Colonic mucosa (tissue), 4 donors: ENCODE results near the gene KLHDC8A. TPM values are rescaled to one million over a fixed set of nuclear protein-coding genes. Genes with fewer than 3 reads are reported as not detected.
"Not testable (repeated sequence)": the region's sequence is repeated elsewhere in the genome, so short reads cannot be mapped to it uniquely, and the experiment has no call there.

Source experiments
- DNase-seq: peaks from one replicate; pipeline ENCODE4 v3.0.0-alpha.2; 2020
- H3K27ac ChIP-seq: fragments of 200-600 bp; one replicate; pipeline ENCODE4 v1.8.0; 2021
- H3K27me3 ChIP-seq: fragments of 200-600 bp; one replicate; pipeline ENCODE4 v1.8.0; 2021
- H3K36me3 ChIP-seq: fragments of 200-600 bp; one replicate; pipeline ENCODE4 v1.8.0; 2021
- H3K4me1 ChIP-seq: fragments of 200-600 bp; one replicate; pipeline ENCODE4 v1.8.0; 2021; ENCODE audit warnings: mild to moderate bottlenecking
- H3K4me3 ChIP-seq: fragments of 200-600 bp; one replicate; pipeline ENCODE4 v1.8.0; 2021
- H3K9ac ChIP-seq, 2 donors: one replicate each; pipeline ENCODE4 v1.7.0; 2013; ENCODE audit warnings: control low read depth in 2 of 2, low read depth in 2 of 2, low read length in 2 of 2
- H3K9me3 ChIP-seq: fragments of 200-600 bp; one replicate; pipeline ENCODE4 v1.8.0; 2021
- intact Hi-C: fragments of 100-400 bp; cut with DNase I; formaldehyde crosslinking; loops from one replicate; pipeline ENCODE4 v1.14.1; 2022
- total RNA-seq, 2 donors: library from RNA; stranded (reverse); fragmentation: NEBNext Ultra II Directional in 1 of 2; extraction: Animal tissue kit (Norgen Biotek cat#: 25700) in 1 of 2; gene quantifications; one replicate each; pipeline ENCODE4 v1.2.1, GENCODE V29; 2021
- TF ChIP-seq, protein P1 (sequence below): fragments of 200-600 bp; IDR thresholded peaks from one replicate; pipeline ENCODE4 v1.8.0; 2022; ENCODE audit warnings: antibody characterized with exemption, mild to moderate bottlenecking
- donor health status: healthy.
- donor health status: DM: no; HTN: no; CAD: no.
- donor health status: DM: no; HTN: no; CAD: no.

The KLHDC8A gene, protein sequence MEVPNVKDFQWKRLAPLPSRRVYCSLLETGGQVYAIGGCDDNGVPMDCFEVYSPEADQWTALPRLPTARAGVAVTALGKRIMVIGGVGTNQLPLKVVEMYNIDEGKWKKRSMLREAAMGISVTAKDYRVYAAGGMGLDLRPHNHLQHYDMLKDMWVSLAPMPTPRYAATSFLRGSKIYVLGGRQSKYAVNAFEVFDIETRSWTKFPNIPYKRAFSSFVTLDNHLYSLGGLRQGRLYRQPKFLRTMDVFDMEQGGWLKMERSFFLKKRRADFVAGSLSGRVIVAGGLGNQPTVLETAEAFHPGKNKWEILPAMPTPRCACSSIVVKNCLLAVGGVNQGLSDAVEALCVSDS
- total RNA-seq = under 1 TPM; 0.44 to 0.58 TPM

DNA sequence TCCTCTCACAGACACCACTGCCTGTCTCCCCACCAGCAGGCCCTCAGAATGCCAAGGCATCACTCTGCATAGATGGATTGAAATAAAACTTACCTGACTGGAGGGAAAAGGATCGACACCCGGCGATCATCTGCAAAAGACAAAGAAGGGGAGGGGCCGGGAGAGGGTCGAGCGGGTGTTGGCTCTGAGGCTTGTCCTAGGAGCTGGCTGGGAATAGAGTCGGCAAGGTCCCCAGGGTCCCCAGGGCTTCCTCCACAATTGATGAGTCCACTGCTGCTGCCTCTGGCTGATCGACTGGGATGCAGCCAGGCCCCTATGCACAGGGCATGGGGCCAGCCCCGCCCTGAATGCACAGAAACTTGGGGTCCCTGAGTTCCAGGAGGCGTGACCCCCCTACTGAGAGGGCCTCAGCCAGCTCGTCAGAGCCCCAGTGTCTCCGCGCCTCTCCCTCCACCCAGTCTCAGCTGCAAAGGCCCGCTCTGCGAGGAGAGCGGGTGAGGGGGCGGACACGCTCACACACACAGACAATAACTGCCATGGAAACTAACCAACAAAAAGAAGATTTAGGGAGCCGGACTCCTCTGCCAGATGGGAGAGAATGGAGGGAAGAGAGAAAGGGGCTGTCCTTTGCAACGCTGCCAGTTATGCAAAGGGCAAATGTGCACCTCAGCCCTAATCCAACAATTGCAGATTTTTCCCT, at the start of gene KLHDC8A:
Gene KLHDC8A (minus strand): TSS at position 483 of the 700 bp plus-strand sequence. CDS start 13,318 bp downstream, outside the sequence.
- H3K4me3 ChIP-seq = no peak within 1 kb of the TSS
- TF ChIP-seq, protein P1, sequence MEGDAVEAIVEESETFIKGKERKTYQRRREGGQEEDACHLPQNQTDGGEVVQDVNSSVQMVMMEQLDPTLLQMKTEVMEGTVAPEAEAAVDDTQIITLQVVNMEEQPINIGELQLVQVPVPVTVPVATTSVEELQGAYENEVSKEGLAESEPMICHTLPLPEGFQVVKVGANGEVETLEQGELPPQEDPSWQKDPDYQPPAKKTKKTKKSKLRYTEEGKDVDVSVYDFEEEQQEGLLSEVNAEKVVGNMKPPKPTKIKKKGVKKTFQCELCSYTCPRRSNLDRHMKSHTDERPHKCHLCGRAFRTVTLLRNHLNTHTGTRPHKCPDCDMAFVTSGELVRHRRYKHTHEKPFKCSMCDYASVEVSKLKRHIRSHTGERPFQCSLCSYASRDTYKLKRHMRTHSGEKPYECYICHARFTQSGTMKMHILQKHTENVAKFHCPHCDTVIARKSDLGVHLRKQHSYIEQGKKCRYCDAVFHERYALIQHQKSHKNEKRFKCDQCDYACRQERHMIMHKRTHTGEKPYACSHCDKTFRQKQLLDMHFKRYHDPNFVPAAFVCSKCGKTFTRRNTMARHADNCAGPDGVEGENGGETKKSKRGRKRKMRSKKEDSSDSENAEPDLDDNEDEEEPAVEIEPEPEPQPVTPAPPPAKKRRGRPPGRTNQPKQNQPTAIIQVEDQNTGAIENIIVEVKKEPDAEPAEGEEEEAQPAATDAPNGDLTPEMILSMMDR = no peak
- H3K27ac ChIP-seq = no peak within 1 kb of the TSS
- no peaks in the 10 kb centered on the region for H3K4me1 ChIP-seq
- intact Hi-C loops = no loop called here
- no peak within 1 kb of the TSS for H3K9ac ChIP-seq
- DNase-seq = no peak
- H3K36me3 ChIP-seq = no peaks in the 10 kb centered on the region
- no peaks in the 10 kb centered on the region for H3K27me3 ChIP-seq
- H3K9me3 ChIP-seq = no peaks in the 10 kb centered on the region

DNA sequence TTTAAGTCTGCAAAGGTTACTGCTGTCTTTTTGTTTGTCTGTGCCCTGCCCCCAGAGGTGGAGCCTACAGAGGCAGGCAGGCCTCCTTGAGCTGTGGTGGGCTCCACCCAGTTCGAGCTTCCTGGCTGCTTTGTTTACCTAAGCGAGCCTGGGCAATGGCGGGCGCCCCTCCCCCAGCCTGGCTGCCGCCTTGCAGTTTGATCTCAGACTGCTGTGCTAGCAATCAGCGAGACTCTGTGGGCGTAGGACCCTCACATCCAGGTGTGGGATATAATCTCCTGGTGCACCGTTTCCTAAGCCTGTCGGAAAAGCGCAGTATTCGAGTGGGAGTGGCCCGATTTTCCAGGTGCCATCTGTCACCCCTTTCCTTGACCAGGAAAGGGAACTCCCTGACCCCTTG, 49.5 kb upstream of the KLHDC8A start:
- DNase-seq, H3K27ac ChIP-seq: not testable (repeated sequence)

DNA sequence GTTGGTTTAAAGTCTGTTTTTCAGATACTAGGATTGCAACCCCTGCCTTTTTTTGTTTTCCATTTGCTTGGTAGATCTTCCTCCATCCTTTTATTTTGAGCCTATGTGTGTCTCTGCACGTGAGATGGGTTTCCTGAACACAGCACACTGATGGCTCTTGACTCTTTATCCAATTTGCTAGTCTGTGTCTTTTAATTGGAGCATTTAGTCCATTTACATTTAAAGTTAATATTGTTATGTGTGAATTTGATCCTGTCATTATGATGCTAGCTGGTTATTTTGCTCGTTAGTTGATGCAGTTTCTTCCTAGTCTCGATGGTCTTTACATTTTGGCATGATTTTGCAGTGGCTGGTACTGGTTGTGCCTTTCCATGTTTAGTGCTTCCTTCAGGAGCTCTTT, 47.8 kb upstream of the KLHDC8A start:
- H3K36me3 ChIP-seq, H3K9me3 ChIP-seq, H3K9ac ChIP-seq, H3K27ac ChIP-seq, H3K4me1 ChIP-seq, DNase-seq, H3K27me3 ChIP-seq, intact Hi-C loops, H3K4me3 ChIP-seq: not testable (repeated sequence)

More for the DNA sequence above, 49.5 kb upstream of the KLHDC8A start:
- H3K4me1 ChIP-seq, intact Hi-C loops, H3K9me3 ChIP-seq, H3K9ac ChIP-seq, H3K4me3 ChIP-seq, H3K27me3 ChIP-seq, H3K36me3 ChIP-seq: not testable (repeated sequence)

DNA sequence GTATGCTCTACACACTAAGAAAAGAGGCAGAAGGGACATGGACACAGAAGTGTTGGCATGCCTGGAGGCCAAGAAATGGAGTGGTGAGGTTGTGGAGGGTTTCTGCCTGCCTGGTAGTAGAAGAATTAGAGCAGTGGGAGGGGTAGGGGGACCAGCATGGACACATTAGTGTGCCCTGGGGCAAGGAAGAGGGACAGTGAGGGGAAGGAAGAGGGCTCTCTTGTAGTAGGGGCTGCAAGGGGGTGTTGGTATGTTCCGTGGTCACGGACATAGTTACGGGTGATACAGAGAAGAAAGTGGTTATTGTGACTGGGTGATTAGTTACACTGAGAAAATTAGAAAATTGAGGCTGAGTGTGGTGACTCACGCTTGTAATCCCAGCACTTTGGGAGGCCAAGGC, 41.9 kb upstream of the KLHDC8A start:
- Histone ChIP-seq H3K4me1 (no peaks in the 10 kb centered on the region), H3K27ac (no peak overlapping the region), H3K9me3 (no peaks in the 10 kb centered on the region), H3K9ac (no peak overlapping the region), H3K36me3 (no peaks in the 10 kb centered on the region), H3K4me3 (no peak overlapping the region), H3K27me3 (no peaks in the 10 kb centered on the region)
- TF ChIP-seq, protein P1 = no peak
- intact Hi-C loops = loop anchor here (5.0 to 10.0 kb wide), 2 partner anchors 34 to 126 kb away; no protein-coding TSS in a partner anchor
- DNase-seq = no peak

DNA sequence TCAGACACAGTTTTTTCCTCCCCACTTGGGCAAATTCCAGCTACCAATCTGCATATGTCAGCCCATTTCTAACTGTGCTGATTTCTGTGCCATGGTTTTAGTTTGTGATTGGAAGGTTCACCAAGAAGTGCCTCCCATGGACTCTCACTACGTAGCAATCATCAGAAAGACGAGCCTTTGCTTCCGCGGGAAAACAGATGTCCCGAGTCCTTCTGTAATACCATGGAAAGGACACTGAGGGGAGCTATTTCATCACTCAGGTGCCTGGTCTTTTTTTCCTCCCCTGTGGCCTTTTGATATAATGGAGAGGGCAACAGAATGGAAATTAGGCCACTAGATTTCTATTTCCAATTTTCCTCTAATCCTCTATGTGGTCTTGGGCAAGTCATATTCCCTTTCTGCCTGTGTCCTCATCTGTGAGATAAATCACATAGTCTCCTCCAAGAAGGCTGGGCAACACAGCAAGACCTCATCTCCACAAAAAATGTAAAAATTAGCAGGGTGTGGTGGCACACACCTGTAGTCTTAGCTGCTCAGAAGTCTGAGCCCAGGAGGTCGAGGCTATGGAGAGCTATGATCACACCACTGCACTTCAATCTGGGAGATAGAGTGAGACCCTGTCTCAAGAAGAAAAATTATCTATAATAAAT, 40.4 kb upstream of the KLHDC8A start:
- no peak overlapping the region for H3K4me3 ChIP-seq
- peak; percentile 28 for DNase-seq
- H3K9ac ChIP-seq = no peak overlapping the region
- no peaks in the 10 kb centered on the region for H3K9me3 ChIP-seq
- no peak overlapping the region for H3K27ac ChIP-seq
- intact Hi-C loops = loop anchor here (1.0 to 10.0 kb wide), 3 partner anchors 35 to 128 kb away; no protein-coding TSS in a partner anchor
- no peaks in the 10 kb centered on the region for H3K36me3 ChIP-seq
- no peaks in the 10 kb centered on the region for H3K4me1 ChIP-seq
- TF ChIP-seq, protein P1 = peak; percentile 61
- no peaks in the 10 kb centered on the region for H3K27me3 ChIP-seq

DNA sequence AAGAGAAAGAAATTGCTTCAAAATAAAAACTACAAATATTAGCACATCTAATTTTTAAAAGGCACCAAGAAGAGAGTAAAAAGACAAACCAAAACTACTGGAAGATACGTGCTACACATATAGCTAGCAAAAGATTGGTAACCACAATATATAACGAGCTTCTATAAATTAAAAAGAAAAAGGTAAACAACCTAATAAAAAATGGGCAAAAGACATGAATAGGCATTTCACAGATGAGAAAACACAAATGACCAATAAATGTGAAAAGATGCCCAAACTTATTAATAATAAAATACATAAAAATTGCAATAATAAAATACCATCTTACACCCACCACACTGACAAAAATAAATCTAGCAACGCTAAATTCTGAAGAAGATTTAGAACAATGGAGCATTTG, 38.9 kb upstream of the KLHDC8A start:
- intact Hi-C loops = loop anchor here (5.0 to 10.0 kb wide), 2 partner anchors 37 to 129 kb away; no protein-coding TSS in a partner anchor
- Histone ChIP-seq H3K27ac (no peak overlapping the region), H3K36me3 (no peaks in the 10 kb centered on the region), H3K9ac (no peak overlapping the region), H3K9me3 (no peaks in the 10 kb centered on the region), H3K27me3 (no peaks in the 10 kb centered on the region), H3K4me3 (no peak overlapping the region), H3K4me1 (no peaks in the 10 kb centered on the region)
- TF ChIP-seq, protein P1 = no peak
- DNase-seq = no peak
